ENCODE measurements around the gene SEPHS2. TPM values are rescaled to one million over a fixed set of nuclear protein-coding genes. Genes with fewer than 3 reads are reported as not detected.

Gene SEPHS2
- total RNA-seq, 1 experiment from 2014 or later = 8.4 TPM

DNA sequence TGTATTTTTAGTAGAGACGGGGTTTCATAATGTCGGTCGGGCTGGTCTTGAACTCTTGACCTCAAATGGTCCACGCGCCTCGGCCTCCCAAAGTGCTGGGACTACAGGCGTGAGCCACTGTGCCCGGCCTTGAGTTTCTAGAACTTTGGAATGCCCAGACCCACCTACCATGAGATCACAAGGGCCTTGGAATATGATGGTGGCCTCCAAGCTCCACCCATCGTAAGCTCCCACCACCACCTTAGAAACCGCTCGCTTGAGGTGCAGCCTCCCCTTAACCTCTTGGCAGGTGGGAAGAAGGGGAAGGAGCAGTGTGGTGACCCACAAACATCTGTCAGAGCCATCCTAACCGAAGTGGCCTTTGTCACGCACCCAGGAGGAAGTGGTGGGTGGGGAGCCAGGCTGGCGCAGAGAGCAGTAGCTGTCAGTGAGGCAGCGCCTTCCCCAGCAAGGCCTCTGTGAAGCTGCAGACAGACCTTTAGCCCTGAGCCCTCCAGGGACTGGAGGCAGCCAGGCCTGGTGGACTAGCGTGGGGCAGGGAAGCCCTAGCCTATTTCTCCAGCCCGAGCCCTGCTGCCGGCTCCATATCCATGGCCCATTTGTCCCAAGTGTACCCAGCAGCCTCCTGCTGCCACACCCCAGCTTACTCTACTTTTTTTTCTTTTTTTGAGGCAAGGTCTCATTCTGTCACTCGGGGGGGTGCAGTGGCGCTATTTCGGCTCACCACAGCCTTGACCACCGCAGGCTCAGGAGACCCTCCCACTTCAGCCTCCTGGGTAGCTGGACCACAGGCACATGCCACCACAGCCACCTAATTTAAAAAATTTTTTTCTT is 13.1 kb upstream of the SEPHS2 start:
- DNase-seq (no peak), ATAC-seq (no peak)
- no peaks in the 10 kb centered on the region for H3K36me3 ChIP-seq (ENCODE audit: low read depth, low read length)
- no peaks in the 10 kb centered on the region for H3K9me3 ChIP-seq (ENCODE audit: low read length)
- ChIA-PET POLR2A (ENCODE audit: unreplicated experiment) (no interaction called here), CTCF (no interaction called here)
- TF ChIP-seq, protein P1, sequence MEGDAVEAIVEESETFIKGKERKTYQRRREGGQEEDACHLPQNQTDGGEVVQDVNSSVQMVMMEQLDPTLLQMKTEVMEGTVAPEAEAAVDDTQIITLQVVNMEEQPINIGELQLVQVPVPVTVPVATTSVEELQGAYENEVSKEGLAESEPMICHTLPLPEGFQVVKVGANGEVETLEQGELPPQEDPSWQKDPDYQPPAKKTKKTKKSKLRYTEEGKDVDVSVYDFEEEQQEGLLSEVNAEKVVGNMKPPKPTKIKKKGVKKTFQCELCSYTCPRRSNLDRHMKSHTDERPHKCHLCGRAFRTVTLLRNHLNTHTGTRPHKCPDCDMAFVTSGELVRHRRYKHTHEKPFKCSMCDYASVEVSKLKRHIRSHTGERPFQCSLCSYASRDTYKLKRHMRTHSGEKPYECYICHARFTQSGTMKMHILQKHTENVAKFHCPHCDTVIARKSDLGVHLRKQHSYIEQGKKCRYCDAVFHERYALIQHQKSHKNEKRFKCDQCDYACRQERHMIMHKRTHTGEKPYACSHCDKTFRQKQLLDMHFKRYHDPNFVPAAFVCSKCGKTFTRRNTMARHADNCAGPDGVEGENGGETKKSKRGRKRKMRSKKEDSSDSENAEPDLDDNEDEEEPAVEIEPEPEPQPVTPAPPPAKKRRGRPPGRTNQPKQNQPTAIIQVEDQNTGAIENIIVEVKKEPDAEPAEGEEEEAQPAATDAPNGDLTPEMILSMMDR (conservative IDR thresholded peaks at IDR 0.05; ENCODE audit: low read depth, low read length) = no peak
- TF ChIP-seq EZH2phosphoT487 (IDR thresholded peaks at IDR 0.05; ENCODE audit: borderline replicate concordance, low read length) (no peak), EZH2 (IDR thresholded peaks at IDR 0.05; ENCODE audit: low read length, unreplicated experiment) (no peak)
- H3K27ac ChIP-seq (ENCODE audit: low read length) = no peak overlapping the region
- no peaks in the 10 kb centered on the region for H3K4me1 ChIP-seq (ENCODE audit: insufficient read depth, low read length)
- no TSS peak for BruUV-seq (replicated peaks)
- no peaks in the 10 kb centered on the region for H4K20me1 ChIP-seq (ENCODE audit: low read length)
- no peak overlapping the region for H3K4me3 ChIP-seq (ENCODE audit: low read length)
- no peak overlapping the region for H3K9ac ChIP-seq (ENCODE audit: low read length)
- no peaks in the 10 kb centered on the region for H3K9me2 ChIP-seq (replicated peaks; ENCODE audit: low read length)
- H3K27me3 ChIP-seq (ENCODE audit: low read length) = no peaks in the 10 kb centered on the region
- intact Hi-C loops (cut with micrococcal nuclease) = no loop called here
- H3K4me2 ChIP-seq (ENCODE audit: low read length) = no peak overlapping the region
- H3K79me2 ChIP-seq (ENCODE audit: low read length) = no peaks in the 10 kb centered on the region
- no peaks in the 10 kb centered on the region for H3F3A ChIP-seq (ENCODE audit: low read length, unreplicated experiment)
- H2AFZ ChIP-seq (ENCODE audit: low read length) = no peak overlapping the region

DNA sequence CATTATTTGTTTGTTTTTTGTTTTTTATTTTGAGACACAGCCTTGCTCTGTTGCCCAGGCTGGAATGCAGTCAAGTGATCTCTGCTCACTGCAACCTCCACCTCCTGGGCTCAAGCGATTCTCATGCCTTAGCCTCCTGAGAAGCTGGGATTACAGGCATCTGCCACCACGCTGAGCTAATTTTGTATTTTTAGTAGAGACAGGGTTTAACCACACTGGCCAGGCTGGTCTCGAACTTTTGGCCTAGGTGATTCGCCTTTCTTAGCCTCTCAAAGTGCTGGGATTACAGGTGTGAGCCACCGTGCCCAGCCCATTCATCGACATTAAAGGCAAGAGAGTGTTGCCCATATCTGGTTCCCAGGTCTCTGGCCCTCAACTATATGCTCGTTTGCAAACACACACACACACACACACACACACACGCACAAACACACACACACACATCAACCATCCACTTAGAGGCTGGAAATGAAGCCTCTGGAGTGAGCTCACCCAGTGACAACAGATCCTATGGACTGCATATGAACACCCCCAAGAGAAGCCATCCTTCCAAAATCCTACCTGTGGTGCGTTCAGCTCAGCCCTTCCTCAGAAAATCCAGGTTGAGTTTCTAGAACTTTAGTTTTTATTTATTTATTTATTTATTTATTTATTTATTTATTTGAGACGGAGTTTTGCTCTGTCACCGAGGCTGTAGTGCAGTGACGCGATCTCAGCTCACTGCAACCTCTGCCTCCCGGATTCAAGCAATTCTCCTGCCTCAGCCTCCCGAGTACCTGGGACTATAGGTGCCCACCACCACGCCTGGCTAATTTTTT is 12.3 kb upstream of the SEPHS2 start:
- DNase-seq (no peak), ATAC-seq (no peak)
- no peaks in the 10 kb centered on the region for H3K79me2 ChIP-seq (ENCODE audit: low read length)
- TF ChIP-seq EZH2 (IDR thresholded peaks at IDR 0.05; ENCODE audit: low read length, unreplicated experiment) = no peak
- H3K4me1 ChIP-seq (ENCODE audit: insufficient read depth, low read length) = no peaks in the 10 kb centered on the region
- H3K27ac ChIP-seq (ENCODE audit: low read length) = no peak overlapping the region
- H3K4me3 ChIP-seq (ENCODE audit: low read length) = no peak overlapping the region
- BruUV-seq (replicated peaks) = no TSS peak
- no peaks in the 10 kb centered on the region for H3K27me3 ChIP-seq (ENCODE audit: low read length)
- no peak overlapping the region for H3K4me2 ChIP-seq (ENCODE audit: low read length)
- H3K9me3 ChIP-seq (ENCODE audit: low read length) = no peaks in the 10 kb centered on the region
- H3K9me2 ChIP-seq (replicated peaks; ENCODE audit: low read length) = no peaks in the 10 kb centered on the region
- POLR2A ChIA-PET (ENCODE audit: unreplicated experiment) = no interaction called here
- H2AFZ ChIP-seq (ENCODE audit: low read length) = no peak overlapping the region
- H4K20me1 ChIP-seq (ENCODE audit: low read length) = no peaks in the 10 kb centered on the region
- intact Hi-C loops (cut with micrococcal nuclease) = no loop called here
- H3K36me3 ChIP-seq (ENCODE audit: low read depth, low read length) = no peaks in the 10 kb centered on the region
- no peak overlapping the region for H3K9ac ChIP-seq (ENCODE audit: low read length)
- CTCF ChIA-PET = interaction anchor here (0.6 kb wide), 1 partner anchor 53 kb away, joined by 4 read pairs; no protein-coding TSS in a partner anchor
- H3F3A ChIP-seq (ENCODE audit: low read length, unreplicated experiment) = no peaks in the 10 kb centered on the region

DNA sequence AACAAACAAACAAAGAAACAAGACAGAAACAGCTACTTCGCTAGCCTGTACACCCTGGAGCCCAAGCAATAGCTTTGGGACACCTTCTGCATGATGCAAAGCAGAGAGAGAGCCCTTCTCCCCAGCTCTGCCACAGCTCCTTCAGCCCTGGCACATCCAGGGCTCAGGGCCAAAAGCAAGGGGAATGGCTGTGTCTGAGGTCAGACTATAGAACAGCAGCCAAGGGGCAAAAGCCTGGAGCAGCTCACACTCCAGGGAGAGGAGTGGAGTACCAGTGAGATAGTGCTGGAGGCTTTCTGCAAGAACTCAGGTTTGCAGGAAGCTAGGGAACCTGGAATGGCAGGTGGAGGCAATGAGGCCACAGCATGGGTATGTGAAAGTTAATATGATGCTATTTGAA is 11.6 kb upstream of the SEPHS2 start:
- H4K20me1 ChIP-seq (ENCODE audit: low read length) = no peaks in the 10 kb centered on the region
- H3K27me3 ChIP-seq (ENCODE audit: low read length) = no peaks in the 10 kb centered on the region
- POLR2A ChIA-PET (ENCODE audit: unreplicated experiment) = no interaction called here
- no peaks in the 10 kb centered on the region for H3K4me1 ChIP-seq (ENCODE audit: insufficient read depth, low read length)
- intact Hi-C loops (cut with micrococcal nuclease) = no loop called here
- H3K4me2 ChIP-seq (ENCODE audit: low read length) = no peak overlapping the region
- no peak for ATAC-seq
- H2AFZ ChIP-seq (ENCODE audit: low read length) = no peak overlapping the region
- no peak overlapping the region for H3K9ac ChIP-seq (ENCODE audit: low read length)
- no peak for TF ChIP-seq EZH2 (IDR thresholded peaks at IDR 0.05; ENCODE audit: low read length, unreplicated experiment)
- TF ChIP-seq EZH2phosphoT487 (IDR thresholded peaks at IDR 0.05; ENCODE audit: borderline replicate concordance, low read length) = no peak
- TF ChIP-seq, protein P1 (conservative IDR thresholded peaks at IDR 0.05; ENCODE audit: low read depth, low read length) = no peak
- no peaks in the 10 kb centered on the region for H3K9me3 ChIP-seq (ENCODE audit: low read length)
- no peak overlapping the region for H3K4me3 ChIP-seq (ENCODE audit: low read length)
- DNase-seq = no peak
- no peaks in the 10 kb centered on the region for H3K36me3 ChIP-seq (ENCODE audit: low read depth, low read length)
- BruUV-seq (replicated peaks) = no TSS peak
- CTCF ChIA-PET = no interaction called here
- no peak overlapping the region for H3K27ac ChIP-seq (ENCODE audit: low read length)
- no peaks in the 10 kb centered on the region for H3K9me2 ChIP-seq (replicated peaks; ENCODE audit: low read length)
- H3K79me2 ChIP-seq (ENCODE audit: low read length) = no peaks in the 10 kb centered on the region
- no peaks in the 10 kb centered on the region for H3F3A ChIP-seq (ENCODE audit: low read length, unreplicated experiment)
